Melanocyte of skin (primary cell): Measurements from ENCODE around the gene USP3. TPM values are rescaled to one million over a fixed set of nuclear protein-coding genes. Genes with fewer than 3 reads are reported as not detected.

Experiments used
- total RNA-seq, 2 donors: library from RNA; depleted of rRNA; stranded (reverse); fragments of >200 nt; gene quantifications; 2 replicates each; pipeline ENCODE4 v1.2.3, GENCODE V29; 2012

The USP3 gene, protein sequence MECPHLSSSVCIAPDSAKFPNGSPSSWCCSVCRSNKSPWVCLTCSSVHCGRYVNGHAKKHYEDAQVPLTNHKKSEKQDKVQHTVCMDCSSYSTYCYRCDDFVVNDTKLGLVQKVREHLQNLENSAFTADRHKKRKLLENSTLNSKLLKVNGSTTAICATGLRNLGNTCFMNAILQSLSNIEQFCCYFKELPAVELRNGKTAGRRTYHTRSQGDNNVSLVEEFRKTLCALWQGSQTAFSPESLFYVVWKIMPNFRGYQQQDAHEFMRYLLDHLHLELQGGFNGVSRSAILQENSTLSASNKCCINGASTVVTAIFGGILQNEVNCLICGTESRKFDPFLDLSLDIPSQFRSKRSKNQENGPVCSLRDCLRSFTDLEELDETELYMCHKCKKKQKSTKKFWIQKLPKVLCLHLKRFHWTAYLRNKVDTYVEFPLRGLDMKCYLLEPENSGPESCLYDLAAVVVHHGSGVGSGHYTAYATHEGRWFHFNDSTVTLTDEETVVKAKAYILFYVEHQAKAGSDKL
- 10 to 100 TPM; 22.4 to 31.3 TPM for total RNA-seq

DNA sequence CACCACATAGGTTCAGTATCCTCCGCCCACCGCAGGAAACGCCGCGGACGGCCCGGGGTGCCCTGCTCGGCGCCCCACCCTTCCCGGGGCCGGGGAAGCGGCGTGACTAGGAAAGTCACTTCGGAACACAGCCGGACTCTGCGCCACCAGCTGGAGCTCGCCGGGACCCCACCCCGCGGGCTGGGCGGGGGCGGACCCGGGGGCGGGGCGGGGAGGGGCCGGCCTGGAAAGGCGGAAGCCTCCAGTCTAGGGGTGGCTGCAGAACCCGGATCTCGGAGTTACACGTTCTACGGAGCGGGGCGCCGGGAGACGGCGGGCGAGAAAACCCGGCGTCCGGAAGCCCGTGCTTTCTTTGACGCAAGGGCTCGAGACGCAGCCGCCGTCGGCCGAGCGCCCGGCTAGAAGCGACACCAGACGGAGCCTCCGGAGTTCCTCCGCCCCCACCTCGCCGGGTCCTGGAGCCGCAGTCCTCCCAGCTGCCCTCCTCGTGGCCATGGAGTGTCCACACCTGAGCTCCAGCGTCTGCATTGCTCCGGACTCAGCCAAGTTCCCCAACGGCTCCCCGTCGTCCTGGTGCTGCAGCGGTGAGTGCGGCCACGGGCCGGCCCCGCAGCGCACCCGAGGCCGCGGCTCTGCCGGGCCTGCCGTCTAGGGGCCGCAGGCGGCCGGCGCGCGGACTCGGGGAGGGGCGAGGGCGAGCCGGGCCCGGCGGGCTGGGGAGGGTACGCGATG, at the start of gene USP3:
USP3 (plus strand) TSS at position 347 of the 732 bp plus-strand sequence; CDS start at position 494, 147 bp downstream.

GRCh38 chr15:63597038-63597790, 92.8 kb downstream of the USP3 start, which contains the start of gene FBXL22:
Gene FBXL22 (plus strand): TSS chr15:63597387. CDS start chr15:63597393, 6 bp downstream.

Other genes with a start within 250 kb of the USP3 start
- gene APH1B, start 227.0 kb upstream of the USP3 start, total RNA-seq = 10 to 100 TPM; 39.3 to 43.7 TPM
- 1 to 10 TPM; 2.4 to 2.7 TPM for gene CA12, start 122.7 kb upstream of the USP3 start, total RNA-seq
- gene FBXL22, start 92.8 kb downstream of the USP3 start, total RNA-seq = under 1 TPM in 1 of 2 donors, not detected in 1; under 0.01 TPM